H1 (cell line): Measurements from ENCODE around the gene WDR31. TPM values are rescaled to one million over a fixed set of nuclear protein-coding genes. Genes with fewer than 3 reads are reported as not detected.

Experiments
- polyA plus RNA-seq, 7 experiments: library from polyadenylated mRNA; depleted of rRNA in 3 of 7; stranded (reverse) in 5 of 7; unstranded in 2 of 7; fragments of >200 nt in 5 of 7; fragments of 200-250 nt in 2 of 7; gene quantifications; 1 replicate in 5 of 7; 2 replicates in 1 of 7; 4 replicates in 1 of 7; pipeline versions ENCODE4 v1.2.1 to v1.2.3, GENCODE V29; 2011 to 2013; ENCODE audit warnings: missing spikeins in 2 of 7, mixed read lengths in 2 of 7
- total RNA-seq: library from RNA; stranded (reverse); fragmentation: NEBNext Ultra II Directional; extraction: Animal tissue kit (Norgen Biotek cat#: 25700); gene quantifications from 2 replicates; pipeline ENCODE4 v1.2.1, GENCODE V29; 2021
- TF ChIP-seq, protein P1 (sequence below): fragments of 300-600 bp; sonication (generic); IDR thresholded peaks from 2 replicates; pipeline ENCODE4 v1.7.1; 2012; ENCODE audit warnings: low read length, moderate library complexity, mild to moderate bottlenecking, inconsistent platforms; ENCODE audit not compliant: insufficient replicate concordance

The WDR31 gene
- total and polyA plus RNA-seq, 2 of the 8 experiments (the other 6 are each of a cell fraction or from before 2014, with no cell fraction given), result 0.27 to 0.28 TPM

- TF ChIP-seq, protein P1, sequence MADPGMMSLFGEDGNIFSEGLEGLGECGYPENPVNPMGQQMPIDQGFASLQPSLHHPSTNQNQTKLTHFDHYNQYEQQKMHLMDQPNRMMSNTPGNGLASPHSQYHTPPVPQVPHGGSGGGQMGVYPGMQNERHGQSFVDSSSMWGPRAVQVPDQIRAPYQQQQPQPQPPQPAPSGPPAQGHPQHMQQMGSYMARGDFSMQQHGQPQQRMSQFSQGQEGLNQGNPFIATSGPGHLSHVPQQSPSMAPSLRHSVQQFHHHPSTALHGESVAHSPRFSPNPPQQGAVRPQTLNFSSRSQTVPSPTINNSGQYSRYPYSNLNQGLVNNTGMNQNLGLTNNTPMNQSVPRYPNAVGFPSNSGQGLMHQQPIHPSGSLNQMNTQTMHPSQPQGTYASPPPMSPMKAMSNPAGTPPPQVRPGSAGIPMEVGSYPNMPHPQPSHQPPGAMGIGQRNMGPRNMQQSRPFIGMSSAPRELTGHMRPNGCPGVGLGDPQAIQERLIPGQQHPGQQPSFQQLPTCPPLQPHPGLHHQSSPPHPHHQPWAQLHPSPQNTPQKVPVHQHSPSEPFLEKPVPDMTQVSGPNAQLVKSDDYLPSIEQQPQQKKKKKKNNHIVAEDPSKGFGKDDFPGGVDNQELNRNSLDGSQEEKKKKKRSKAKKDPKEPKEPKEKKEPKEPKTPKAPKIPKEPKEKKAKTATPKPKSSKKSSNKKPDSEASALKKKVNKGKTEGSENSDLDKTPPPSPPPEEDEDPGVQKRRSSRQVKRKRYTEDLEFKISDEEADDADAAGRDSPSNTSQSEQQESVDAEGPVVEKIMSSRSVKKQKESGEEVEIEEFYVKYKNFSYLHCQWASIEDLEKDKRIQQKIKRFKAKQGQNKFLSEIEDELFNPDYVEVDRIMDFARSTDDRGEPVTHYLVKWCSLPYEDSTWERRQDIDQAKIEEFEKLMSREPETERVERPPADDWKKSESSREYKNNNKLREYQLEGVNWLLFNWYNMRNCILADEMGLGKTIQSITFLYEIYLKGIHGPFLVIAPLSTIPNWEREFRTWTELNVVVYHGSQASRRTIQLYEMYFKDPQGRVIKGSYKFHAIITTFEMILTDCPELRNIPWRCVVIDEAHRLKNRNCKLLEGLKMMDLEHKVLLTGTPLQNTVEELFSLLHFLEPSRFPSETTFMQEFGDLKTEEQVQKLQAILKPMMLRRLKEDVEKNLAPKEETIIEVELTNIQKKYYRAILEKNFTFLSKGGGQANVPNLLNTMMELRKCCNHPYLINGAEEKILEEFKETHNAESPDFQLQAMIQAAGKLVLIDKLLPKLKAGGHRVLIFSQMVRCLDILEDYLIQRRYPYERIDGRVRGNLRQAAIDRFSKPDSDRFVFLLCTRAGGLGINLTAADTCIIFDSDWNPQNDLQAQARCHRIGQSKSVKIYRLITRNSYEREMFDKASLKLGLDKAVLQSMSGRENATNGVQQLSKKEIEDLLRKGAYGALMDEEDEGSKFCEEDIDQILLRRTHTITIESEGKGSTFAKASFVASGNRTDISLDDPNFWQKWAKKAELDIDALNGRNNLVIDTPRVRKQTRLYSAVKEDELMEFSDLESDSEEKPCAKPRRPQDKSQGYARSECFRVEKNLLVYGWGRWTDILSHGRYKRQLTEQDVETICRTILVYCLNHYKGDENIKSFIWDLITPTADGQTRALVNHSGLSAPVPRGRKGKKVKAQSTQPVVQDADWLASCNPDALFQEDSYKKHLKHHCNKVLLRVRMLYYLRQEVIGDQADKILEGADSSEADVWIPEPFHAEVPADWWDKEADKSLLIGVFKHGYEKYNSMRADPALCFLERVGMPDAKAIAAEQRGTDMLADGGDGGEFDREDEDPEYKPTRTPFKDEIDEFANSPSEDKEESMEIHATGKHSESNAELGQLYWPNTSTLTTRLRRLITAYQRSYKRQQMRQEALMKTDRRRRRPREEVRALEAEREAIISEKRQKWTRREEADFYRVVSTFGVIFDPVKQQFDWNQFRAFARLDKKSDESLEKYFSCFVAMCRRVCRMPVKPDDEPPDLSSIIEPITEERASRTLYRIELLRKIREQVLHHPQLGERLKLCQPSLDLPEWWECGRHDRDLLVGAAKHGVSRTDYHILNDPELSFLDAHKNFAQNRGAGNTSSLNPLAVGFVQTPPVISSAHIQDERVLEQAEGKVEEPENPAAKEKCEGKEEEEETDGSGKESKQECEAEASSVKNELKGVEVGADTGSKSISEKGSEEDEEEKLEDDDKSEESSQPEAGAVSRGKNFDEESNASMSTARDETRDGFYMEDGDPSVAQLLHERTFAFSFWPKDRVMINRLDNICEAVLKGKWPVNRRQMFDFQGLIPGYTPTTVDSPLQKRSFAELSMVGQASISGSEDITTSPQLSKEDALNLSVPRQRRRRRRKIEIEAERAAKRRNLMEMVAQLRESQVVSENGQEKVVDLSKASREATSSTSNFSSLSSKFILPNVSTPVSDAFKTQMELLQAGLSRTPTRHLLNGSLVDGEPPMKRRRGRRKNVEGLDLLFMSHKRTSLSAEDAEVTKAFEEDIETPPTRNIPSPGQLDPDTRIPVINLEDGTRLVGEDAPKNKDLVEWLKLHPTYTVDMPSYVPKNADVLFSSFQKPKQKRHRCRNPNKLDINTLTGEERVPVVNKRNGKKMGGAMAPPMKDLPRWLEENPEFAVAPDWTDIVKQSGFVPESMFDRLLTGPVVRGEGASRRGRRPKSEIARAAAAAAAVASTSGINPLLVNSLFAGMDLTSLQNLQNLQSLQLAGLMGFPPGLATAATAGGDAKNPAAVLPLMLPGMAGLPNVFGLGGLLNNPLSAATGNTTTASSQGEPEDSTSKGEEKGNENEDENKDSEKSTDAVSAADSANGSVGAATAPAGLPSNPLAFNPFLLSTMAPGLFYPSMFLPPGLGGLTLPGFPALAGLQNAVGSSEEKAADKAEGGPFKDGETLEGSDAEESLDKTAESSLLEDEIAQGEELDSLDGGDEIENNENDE, result no peak
Observed at GRCh38 chr9:113331780-113332179, 8.3 kb downstream of the WDR31 start (continued).
